ENCODE measurements around the gene OR1Q1. TPM values are rescaled to one million over a fixed set of nuclear protein-coding genes. Genes with fewer than 3 reads are reported as not detected.

OR1Q1 gene
- total and polyA plus RNA-seq, 2 experiments from 2014 or later: not detected

- Histone ChIP-seq H3K4me2 (no peak overlapping the region), H3K27ac (no peak overlapping the region), H3K4me1 (ENCODE audit: insufficient read depth) (no peaks in the 10 kb centered on the region), H3K9me2 (replicated peaks; ENCODE audit: insufficient read depth) (no peaks in the 10 kb centered on the region), H3K36me3 (replicated peaks; ENCODE audit: insufficient read depth, low read depth) (no peaks in the 10 kb centered on the region), H3K27me3 (no peaks in the 10 kb centered on the region), H3K4me3 (no peak overlapping the region), H4K20me1 (ENCODE audit: insufficient read depth, poor library complexity, severe bottlenecking) (no peaks in the 10 kb centered on the region), H2AFZ (no peak overlapping the region), H3K9me3 (ENCODE audit: low read depth) (peaks cover 6% of the 10 kb centered on the region), H3K79me2 (no peaks in the 10 kb centered on the region)
- no peak for TF ChIP-seq EZH2 (IDR thresholded peaks at IDR 0.05; ENCODE audit: borderline replicate concordance)
- TF ChIP-seq, protein P1, sequence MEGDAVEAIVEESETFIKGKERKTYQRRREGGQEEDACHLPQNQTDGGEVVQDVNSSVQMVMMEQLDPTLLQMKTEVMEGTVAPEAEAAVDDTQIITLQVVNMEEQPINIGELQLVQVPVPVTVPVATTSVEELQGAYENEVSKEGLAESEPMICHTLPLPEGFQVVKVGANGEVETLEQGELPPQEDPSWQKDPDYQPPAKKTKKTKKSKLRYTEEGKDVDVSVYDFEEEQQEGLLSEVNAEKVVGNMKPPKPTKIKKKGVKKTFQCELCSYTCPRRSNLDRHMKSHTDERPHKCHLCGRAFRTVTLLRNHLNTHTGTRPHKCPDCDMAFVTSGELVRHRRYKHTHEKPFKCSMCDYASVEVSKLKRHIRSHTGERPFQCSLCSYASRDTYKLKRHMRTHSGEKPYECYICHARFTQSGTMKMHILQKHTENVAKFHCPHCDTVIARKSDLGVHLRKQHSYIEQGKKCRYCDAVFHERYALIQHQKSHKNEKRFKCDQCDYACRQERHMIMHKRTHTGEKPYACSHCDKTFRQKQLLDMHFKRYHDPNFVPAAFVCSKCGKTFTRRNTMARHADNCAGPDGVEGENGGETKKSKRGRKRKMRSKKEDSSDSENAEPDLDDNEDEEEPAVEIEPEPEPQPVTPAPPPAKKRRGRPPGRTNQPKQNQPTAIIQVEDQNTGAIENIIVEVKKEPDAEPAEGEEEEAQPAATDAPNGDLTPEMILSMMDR (IDR thresholded peaks at IDR 0.05; ENCODE audit: poor library complexity): no peak
- TF ChIP-seq EZH2phosphoT487 (IDR thresholded peaks at IDR 0.05; ENCODE audit: low read depth, severe bottlenecking, unreplicated experiment): no peak
- 60% methylated on average over 4 of the region's 4 CpGs for WGBS (ENCODE audit: low lambda C conversion rate, missing lambda C conversion rate)
- no peak for DNase-seq (ENCODE audit: low spot score)
These were observed 4.7 kb upstream of the OR1Q1 start for GRCh38 chr9:122609804-122610203.

DNA sequence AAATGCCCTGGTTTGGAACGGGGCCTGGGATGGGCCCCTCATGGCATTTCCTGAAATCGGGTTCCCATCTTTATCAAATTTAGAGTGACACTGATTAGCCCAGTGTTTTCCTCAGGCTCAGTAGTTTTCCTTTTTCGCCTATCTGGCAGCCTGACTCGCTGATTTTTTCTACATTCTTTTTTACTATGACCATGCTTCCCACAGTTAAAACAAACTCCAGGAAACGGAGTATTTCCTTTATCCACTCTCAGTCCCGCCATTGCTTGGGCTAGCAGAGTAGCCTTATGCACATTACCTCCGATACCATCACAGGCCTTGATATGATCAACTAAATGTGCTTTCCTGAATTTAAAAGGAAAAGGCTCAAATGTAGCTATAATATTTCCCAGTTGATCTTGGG is 5.5 kb downstream of the OR1Q1 start:
- no peaks in the 10 kb centered on the region for H3K79me2 ChIP-seq
- no peak overlapping the region for H3K4me2 ChIP-seq
- TF ChIP-seq EZH2 (IDR thresholded peaks at IDR 0.05; ENCODE audit: borderline replicate concordance): no peak
- TF ChIP-seq EZH2phosphoT487 (IDR thresholded peaks at IDR 0.05; ENCODE audit: low read depth, severe bottlenecking, unreplicated experiment): no peak
- TF ChIP-seq, protein P1 (IDR thresholded peaks at IDR 0.05; ENCODE audit: poor library complexity): no peak
- no peak for DNase-seq (ENCODE audit: low spot score)
- H4K20me1 ChIP-seq (ENCODE audit: insufficient read depth, poor library complexity, severe bottlenecking): no peaks in the 10 kb centered on the region
- H3K36me3 ChIP-seq (replicated peaks; ENCODE audit: insufficient read depth, low read depth): no peaks in the 10 kb centered on the region
- H3K27ac ChIP-seq: no peak overlapping the region
- H3K4me3 ChIP-seq: no peak overlapping the region
- H2AFZ ChIP-seq: no peak overlapping the region
- no peaks in the 10 kb centered on the region for H3K4me1 ChIP-seq (ENCODE audit: insufficient read depth)
- no peaks in the 10 kb centered on the region for H3K9me3 ChIP-seq (ENCODE audit: low read depth)
- WGBS (ENCODE audit: low lambda C conversion rate, missing lambda C conversion rate): 64% methylated on average over 7 of the region's 7 CpGs
- H3K9me2 ChIP-seq (replicated peaks; ENCODE audit: insufficient read depth): no peaks in the 10 kb centered on the region
- H3K27me3 ChIP-seq: no peaks in the 10 kb centered on the region

- H3K9me3 ChIP-seq (ENCODE audit: low read depth): no peaks in the 10 kb centered on the region
- no peak overlapping the region for H3K4me2 ChIP-seq
- no peaks in the 10 kb centered on the region for H4K20me1 ChIP-seq (ENCODE audit: insufficient read depth, poor library complexity, severe bottlenecking)
- no peak overlapping the region for H2AFZ ChIP-seq
- no peak overlapping the region for H3K27ac ChIP-seq
- H3K36me3 ChIP-seq (replicated peaks; ENCODE audit: insufficient read depth, low read depth): no peaks in the 10 kb centered on the region
- TF ChIP-seq EZH2 (IDR thresholded peaks at IDR 0.05; ENCODE audit: borderline replicate concordance) (no peak), EZH2phosphoT487 (IDR thresholded peaks at IDR 0.05; ENCODE audit: low read depth, severe bottlenecking, unreplicated experiment) (no peak)
- TF ChIP-seq, protein P1 (IDR thresholded peaks at IDR 0.05; ENCODE audit: poor library complexity): no peak
- no peak overlapping the region for H3K4me3 ChIP-seq
- 39% methylated on average over 2 of the region's 2 CpGs for WGBS (ENCODE audit: low lambda C conversion rate, missing lambda C conversion rate)
- no peaks in the 10 kb centered on the region for H3K4me1 ChIP-seq (ENCODE audit: insufficient read depth)
- no peaks in the 10 kb centered on the region for H3K9me2 ChIP-seq (replicated peaks; ENCODE audit: insufficient read depth)
- no peaks in the 10 kb centered on the region for H3K79me2 ChIP-seq
- no peaks in the 10 kb centered on the region for H3K27me3 ChIP-seq
- DNase-seq (ENCODE audit: low spot score): no peak
These were observed 27.7 kb downstream of the OR1Q1 start for GRCh38 chr9:122642226-122642625.

DNA sequence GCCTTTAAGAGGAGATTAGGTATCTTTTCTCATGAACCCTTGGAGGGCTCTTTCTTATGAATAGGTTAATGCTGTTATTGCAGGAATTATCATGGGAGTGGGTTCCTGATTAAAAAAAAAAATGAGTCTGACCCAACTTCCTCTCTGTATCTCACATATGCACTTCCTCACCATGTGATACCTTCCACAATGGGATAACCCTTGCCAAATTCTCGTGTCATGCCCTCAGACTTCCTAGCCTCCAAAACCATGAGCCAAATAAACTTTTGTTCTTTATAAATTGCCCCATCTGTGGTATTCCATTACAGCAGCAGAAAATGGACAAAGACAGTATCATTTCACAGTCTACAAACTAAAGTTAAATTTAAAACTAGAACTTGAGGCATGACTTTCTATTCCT is 41.8 kb downstream of the OR1Q1 start:
- Histone ChIP-seq H3K79me2 (no peaks in the 10 kb centered on the region), H3K4me3 (no peak overlapping the region), H3K27ac (no peak overlapping the region), H3K4me1 (ENCODE audit: insufficient read depth) (no peaks in the 10 kb centered on the region), H3K9me3 (ENCODE audit: low read depth) (no peaks in the 10 kb centered on the region), H3K36me3 (replicated peaks; ENCODE audit: insufficient read depth, low read depth) (no peaks in the 10 kb centered on the region), H2AFZ (no peak overlapping the region), H3K27me3 (no peaks in the 10 kb centered on the region), H3K4me2 (no peak overlapping the region), H3K9me2 (replicated peaks; ENCODE audit: insufficient read depth) (no peaks in the 10 kb centered on the region), H4K20me1 (ENCODE audit: insufficient read depth, poor library complexity, severe bottlenecking) (no peaks in the 10 kb centered on the region)
- TF ChIP-seq, protein P1 (IDR thresholded peaks at IDR 0.05; ENCODE audit: poor library complexity): no peak
- TF ChIP-seq EZH2 (IDR thresholded peaks at IDR 0.05; ENCODE audit: borderline replicate concordance) (no peak), EZH2phosphoT487 (IDR thresholded peaks at IDR 0.05; ENCODE audit: low read depth, severe bottlenecking, unreplicated experiment) (no peak)
- no peak for DNase-seq (ENCODE audit: low spot score)
- WGBS (ENCODE audit: low lambda C conversion rate, missing lambda C conversion rate): 21% methylated on average over 1 of the region's 1 CpG
